ENCODE measurements around the gene CMYA5. TPM values are rescaled to one million over a fixed set of nuclear protein-coding genes. Genes with fewer than 3 reads are reported as not detected.

Gene CMYA5
- total and polyA plus RNA-seq, 2 of the 4 experiments (the other 2 are of a cell fraction): 0.39 to 0.90 TPM

- H3K4me2 ChIP-seq (ENCODE audit: low read depth, low read length): no peak overlapping the region
- no peaks in the 10 kb centered on the region; the same call in 1 of the 2 replicates for H3K9me1 ChIP-seq (ENCODE audit: insufficient read depth, low read length)
- H4K91ac ChIP-seq (ENCODE audit: insufficient read depth, low read depth, low read length): no peak overlapping the region
- dilution Hi-C loops (cut with HindIII; ENCODE audit: low sequenced_read_pairs, unreplicated experiment) (no loop called here), in situ Hi-C loops (cut with MboI; ENCODE audit: low sequenced_read_pairs) (no loop called here), intact Hi-C loops (cut with micrococcal nuclease) (no loop called here)
- no peak overlapping the region for H2AFZ ChIP-seq (replicated peaks; ENCODE audit: low read length, poor library complexity)
- POLR2A ChIA-PET (ENCODE audit: unreplicated experiment): no interaction called here
- no peak overlapping the region for H2AK9ac ChIP-seq (replicated peaks; ENCODE audit: low read depth, low read length, poor library complexity)
- H2BK5ac ChIP-seq (ENCODE audit: low read depth, low read length, poor library complexity, severe bottlenecking): no peak overlapping the region
- no peak overlapping the region for H3K14ac ChIP-seq (replicated peaks; ENCODE audit: low read depth, low read length)
- no peak overlapping the region for H4K8ac ChIP-seq (ENCODE audit: low read depth in 2 of 2, low read length in 2 of 2)
- no peak overlapping the region for H3K27ac ChIP-seq (ENCODE audit: insufficient read depth, low read length)
- H3K4ac ChIP-seq (ENCODE audit: low read depth, low read length): no peak overlapping the region
- no peak overlapping the region for H3K56ac ChIP-seq (ENCODE audit: extremely low read depth, insufficient read depth, low read length)
- WGBS, 2 experiments (ENCODE audit: extremely low coverage in 2 of 2, insufficient read length in 1 of 2): 84% methylated on average over 3 of the region's 10 CpGs; no CpG with 5 or more reads in 1 of the 2 experiments
- H3K79me1 ChIP-seq (ENCODE audit: low read depth in 1 of 2, low read length in 2 of 2): no peaks in the 10 kb centered on the region
- no peak overlapping the region for H2BK120ac ChIP-seq (ENCODE audit: low read depth, low read length)
- TF ChIP-seq NFE2L2 (IDR thresholded peaks at IDR 0.05; ENCODE audit: low read depth, low read length) (no peak), SMC3 (IDR thresholded peaks at IDR 0.05; ENCODE audit: low read depth, low read length) (no peak), RAD21 (IDR thresholded peaks at IDR 0.05; ENCODE audit: low read length) (no peak), CHD1 (IDR thresholded peaks at IDR 0.05; ENCODE audit: low read depth, low read length) (no peak), MAZ (IDR thresholded peaks at IDR 0.05; ENCODE audit: borderline replicate concordance, low read depth, low read length) (no peak), POLR2A (IDR thresholded peaks at IDR 0.05; ENCODE audit: low read depth, low read length) (no peak), MXI1 (IDR thresholded peaks at IDR 0.05; ENCODE audit: borderline replicate concordance, low read depth, low read length) (no peak), RCOR1 (IDR thresholded peaks at IDR 0.05; ENCODE audit: insufficient replicate concordance, low read length) (no peak), RFX5 (IDR thresholded peaks at IDR 0.05; ENCODE audit: low read depth, low read length) (no peak), BHLHE40 (IDR thresholded peaks at IDR 0.05; ENCODE audit: low read depth, low read length) (no peak), MAFK (IDR thresholded peaks at IDR 0.05; ENCODE audit: low read depth, low read length) (no peak), FOS (IDR thresholded peaks at IDR 0.05; ENCODE audit: low read depth, low read length) (no peak), USF2 (IDR thresholded peaks at IDR 0.05; ENCODE audit: low read depth, low read length) (no peak), CEBPB (IDR thresholded peaks at IDR 0.05; ENCODE audit: low read depth, low read length) (no peak)
- TF ChIP-seq, protein P1, sequence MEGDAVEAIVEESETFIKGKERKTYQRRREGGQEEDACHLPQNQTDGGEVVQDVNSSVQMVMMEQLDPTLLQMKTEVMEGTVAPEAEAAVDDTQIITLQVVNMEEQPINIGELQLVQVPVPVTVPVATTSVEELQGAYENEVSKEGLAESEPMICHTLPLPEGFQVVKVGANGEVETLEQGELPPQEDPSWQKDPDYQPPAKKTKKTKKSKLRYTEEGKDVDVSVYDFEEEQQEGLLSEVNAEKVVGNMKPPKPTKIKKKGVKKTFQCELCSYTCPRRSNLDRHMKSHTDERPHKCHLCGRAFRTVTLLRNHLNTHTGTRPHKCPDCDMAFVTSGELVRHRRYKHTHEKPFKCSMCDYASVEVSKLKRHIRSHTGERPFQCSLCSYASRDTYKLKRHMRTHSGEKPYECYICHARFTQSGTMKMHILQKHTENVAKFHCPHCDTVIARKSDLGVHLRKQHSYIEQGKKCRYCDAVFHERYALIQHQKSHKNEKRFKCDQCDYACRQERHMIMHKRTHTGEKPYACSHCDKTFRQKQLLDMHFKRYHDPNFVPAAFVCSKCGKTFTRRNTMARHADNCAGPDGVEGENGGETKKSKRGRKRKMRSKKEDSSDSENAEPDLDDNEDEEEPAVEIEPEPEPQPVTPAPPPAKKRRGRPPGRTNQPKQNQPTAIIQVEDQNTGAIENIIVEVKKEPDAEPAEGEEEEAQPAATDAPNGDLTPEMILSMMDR (conservative IDR thresholded peaks at IDR 0.05; ENCODE audit: low read depth, low read length): no peak
- TF ChIP-seq, protein P2, sequence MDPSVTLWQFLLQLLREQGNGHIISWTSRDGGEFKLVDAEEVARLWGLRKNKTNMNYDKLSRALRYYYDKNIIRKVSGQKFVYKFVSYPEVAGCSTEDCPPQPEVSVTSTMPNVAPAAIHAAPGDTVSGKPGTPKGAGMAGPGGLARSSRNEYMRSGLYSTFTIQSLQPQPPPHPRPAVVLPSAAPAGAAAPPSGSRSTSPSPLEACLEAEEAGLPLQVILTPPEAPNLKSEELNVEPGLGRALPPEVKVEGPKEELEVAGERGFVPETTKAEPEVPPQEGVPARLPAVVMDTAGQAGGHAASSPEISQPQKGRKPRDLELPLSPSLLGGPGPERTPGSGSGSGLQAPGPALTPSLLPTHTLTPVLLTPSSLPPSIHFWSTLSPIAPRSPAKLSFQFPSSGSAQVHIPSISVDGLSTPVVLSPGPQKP (IDR thresholded peaks at IDR 0.05; ENCODE audit: borderline replicate concordance, low read depth, low read length): no peak
- CTCF ChIA-PET: no interaction called here
- BruUV-seq (replicated peaks): no TSS peak
- DNase-seq (no peak), ATAC-seq (ENCODE audit: low read depth) (no peak)
- H4K20me1 ChIP-seq (ENCODE audit: insufficient read depth, low read length): no peaks in the 10 kb centered on the region
- no peak overlapping the region for H4K5ac ChIP-seq (ENCODE audit: low read depth, low read length)
- H3K4me1 ChIP-seq (ENCODE audit: control insufficient read depth, insufficient read depth, low read length): no peaks in the 10 kb centered on the region
- no peak overlapping the region for H3K18ac ChIP-seq (ENCODE audit: low read depth, low read length)
- H3K9me3 ChIP-seq (ENCODE audit: control insufficient read depth, insufficient read depth, low read length): no peaks in the 10 kb centered on the region
- no peaks in the 10 kb centered on the region; the same call in 1 of the 2 replicates for H3K27me3 ChIP-seq (ENCODE audit: control insufficient read depth, insufficient read depth, low read length)
- no peak overlapping the region for H2BK15ac ChIP-seq (ENCODE audit: low read depth, low read length)
- H3K4me3 ChIP-seq (ENCODE audit: insufficient read depth, low read depth, low read length): no peak overlapping the region
- no peaks in the 10 kb centered on the region for H3K36me3 ChIP-seq (ENCODE audit: control insufficient read depth, insufficient read depth, low read length)
- H2AK5ac ChIP-seq (ENCODE audit: low read depth, low read length): no peak overlapping the region
- no peak overlapping the region for H2BK20ac ChIP-seq (ENCODE audit: low read depth, low read length)
- H3K9ac ChIP-seq (ENCODE audit: low read depth, low read length): no peak overlapping the region
- H3K23ac ChIP-seq (ENCODE audit: low read depth, low read length): no peak overlapping the region
Measured at GRCh38 chr5:79762929-79763328, 73.3 kb downstream of the CMYA5 start.
